T follicular helper cell (primary cell): ENCODE data around the gene C10orf67.

Experiments
- DNase-seq: peaks from one replicate; pipeline ENCODE4 v3.0.0-alpha.2; 2020; ENCODE audit warnings: low read depth

Gene C10orf67

DNA sequence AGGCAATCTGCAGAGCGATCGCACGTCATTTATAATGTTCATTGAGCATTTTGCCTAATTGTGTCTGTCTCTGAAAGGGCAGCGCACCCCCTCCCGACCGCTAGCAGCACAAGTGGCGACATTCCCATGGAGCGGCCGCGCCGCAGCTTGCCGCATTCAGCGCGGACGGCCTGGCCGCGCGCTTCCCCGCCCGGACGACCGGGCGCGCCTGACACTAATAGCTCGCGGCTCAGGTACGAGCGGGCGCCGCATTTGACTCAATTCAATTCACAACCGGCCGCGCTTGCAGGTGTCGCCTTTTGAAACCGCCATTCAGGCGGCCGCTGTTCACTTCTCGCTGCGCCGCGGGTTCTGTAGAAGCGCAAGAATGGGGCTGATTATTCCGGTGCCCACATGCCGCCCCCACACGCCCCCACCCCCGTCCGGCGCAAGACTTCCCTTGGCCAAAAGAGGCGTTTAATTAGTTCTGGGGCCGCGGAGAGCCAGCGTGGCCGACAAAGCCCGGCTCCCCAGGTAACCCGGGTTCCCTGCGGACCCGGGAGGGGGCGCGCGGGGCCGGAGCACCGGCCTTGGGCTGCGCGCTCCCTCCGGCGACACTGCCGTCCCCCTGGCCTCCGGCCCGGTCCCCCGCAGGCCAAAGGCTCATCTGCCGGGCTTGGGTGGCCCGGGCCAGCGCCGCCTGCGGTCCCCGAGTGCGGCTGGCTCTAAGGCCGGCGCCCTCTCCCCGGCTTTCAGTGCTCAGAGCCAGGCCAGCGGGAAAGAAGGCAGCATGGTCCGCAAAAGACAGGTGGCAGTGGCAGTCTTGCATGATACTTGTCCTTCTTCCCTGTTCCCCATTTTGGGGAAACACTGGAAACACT lies 171.2 kb downstream of the C10orf67 start:
- no peak for DNase-seq

DNA sequence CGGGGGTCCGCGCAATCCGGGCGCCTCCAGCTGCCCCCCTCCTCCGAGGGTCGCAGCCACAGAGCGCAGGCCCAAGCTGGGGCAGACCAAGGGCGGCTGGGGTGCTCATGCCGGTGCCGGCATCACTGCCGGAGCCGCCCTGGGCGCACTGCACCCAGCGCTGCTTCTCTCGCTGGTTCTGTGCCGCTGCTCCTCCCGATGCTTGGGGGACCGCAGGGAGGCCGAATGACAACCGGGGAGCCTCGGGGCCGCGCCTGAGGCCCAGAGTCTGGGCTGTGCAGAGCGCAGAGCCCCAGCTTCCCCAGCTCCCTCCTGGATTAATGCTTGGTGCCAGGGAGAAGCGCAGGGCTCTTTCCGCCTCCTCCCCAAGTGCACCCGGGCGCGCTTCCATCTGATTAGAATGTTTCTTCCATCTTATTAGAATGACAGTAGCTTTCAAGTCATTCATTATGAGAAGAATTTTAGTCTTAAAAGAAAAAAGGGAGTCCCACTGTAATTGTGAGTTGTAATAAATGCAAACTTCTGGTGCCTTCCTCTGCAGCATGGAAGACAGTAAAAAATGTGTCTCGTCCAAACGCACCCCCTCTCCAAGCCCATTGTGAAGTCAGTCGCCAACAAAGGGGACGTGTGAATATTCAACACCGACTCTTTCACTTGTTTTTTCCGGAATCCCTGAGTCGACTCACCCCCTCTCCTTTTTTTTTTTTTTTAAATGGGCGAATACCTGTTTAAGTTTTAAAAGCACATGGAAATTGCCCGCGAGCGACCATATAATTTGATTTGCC lies 172.0 kb downstream of the C10orf67 start:
- DNase-seq: no peak

DNA sequence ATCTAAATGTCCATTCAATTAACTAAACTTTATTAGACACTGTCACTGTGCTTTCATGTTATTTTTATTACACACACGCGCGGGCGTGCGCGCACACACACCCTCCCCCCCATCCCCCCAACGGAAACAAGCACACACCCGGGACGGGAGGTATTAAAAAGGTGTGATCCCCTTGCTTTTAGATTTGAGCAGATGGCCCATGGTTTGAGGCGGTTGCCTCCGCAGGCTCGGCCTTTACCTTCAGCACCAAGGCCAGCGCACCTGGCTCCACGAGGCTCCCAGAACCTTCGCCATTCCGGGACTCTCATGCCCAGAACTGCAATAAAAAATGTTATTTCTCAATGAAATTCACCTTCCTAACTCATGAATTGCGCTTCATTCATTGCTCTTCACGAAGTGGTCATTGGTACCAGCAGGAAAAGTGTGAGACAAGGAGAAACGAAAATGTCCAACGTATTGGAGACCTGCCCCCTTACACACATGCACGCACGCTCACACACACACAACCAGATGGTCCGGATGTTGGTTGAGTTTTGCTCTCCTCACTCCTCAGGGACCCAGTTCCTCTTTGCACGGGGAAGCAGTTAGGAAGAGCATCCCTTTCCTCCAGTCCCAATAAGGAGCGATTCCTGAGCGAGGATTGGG lies 173.2 kb downstream of the C10orf67 start:
- DNase-seq: no peak

DNA sequence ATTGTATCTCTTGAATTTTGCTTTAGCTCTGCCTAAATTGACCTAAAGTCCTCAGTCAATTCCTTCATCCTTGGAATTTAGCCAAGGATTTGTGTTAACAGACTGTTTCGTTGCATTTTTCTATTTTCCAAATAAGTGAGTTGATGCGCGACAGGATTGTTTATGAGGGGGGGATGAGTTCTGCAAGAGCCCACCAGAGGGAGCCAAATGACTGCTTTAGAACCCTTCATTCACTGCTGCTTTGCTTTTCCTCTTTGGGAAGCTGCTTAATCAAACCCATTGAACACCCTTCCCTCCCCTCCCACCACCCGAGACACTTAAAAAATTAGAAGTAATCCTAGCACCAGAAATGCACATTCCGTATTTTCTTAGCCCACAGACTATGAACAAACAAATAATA lies 186.2 kb downstream of the C10orf67 start:
- peak; percentile 7 for DNase-seq

DNA sequence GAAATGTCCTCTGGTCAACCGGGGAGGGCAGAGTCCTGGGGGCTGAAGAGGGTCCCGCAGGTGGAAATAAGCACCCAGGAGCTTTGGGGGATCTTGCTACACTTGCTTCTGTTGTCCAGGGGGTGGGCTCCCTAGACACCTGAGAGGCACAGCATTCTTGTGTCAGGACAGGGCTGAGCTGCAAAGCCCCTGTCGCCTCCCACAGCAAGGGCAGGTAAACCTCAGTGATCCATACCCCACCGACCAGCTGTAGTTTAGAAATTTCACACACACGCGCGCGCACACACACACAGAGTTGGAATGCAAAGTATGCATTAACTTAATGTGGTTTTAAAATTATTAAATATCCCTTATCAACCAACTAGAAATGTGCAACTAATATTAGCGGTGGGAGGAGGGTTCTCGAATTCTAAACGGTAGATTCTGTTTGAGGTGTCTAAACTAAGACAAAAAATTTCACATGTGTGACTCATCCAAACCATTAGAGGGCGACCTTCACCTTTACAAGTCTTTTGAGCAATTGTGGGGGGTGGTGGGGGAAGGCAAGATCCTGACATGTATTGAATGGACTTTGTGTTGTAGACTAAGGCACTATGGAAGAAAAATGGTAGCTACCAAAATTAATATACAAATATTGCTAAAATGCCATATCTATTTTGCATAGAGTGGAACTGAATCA lies 186.8 kb downstream of the C10orf67 start:
- DNase-seq: no peak

DNA sequence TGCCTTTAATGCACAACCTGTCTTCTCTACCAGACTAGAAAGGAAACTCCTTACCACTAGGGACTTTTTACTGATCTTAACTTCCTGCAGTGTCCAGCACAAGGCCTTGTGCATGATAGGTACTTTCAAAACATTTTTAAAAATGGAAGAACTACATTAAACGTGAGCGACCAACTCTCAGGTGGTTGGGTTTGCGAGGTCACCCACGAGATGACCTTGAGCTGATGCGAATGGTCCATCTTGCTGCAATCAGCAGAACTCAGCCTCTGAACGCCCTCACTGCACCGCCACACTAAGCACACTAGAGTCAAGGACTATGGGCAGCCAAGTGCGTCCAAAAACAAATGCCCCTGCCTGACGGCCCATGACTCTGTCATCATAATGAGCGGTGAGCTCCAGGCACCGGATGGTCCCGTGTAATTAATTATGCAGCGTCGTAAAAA lies 187.3 kb downstream of the C10orf67 start:
- no peak for DNase-seq

DNA sequence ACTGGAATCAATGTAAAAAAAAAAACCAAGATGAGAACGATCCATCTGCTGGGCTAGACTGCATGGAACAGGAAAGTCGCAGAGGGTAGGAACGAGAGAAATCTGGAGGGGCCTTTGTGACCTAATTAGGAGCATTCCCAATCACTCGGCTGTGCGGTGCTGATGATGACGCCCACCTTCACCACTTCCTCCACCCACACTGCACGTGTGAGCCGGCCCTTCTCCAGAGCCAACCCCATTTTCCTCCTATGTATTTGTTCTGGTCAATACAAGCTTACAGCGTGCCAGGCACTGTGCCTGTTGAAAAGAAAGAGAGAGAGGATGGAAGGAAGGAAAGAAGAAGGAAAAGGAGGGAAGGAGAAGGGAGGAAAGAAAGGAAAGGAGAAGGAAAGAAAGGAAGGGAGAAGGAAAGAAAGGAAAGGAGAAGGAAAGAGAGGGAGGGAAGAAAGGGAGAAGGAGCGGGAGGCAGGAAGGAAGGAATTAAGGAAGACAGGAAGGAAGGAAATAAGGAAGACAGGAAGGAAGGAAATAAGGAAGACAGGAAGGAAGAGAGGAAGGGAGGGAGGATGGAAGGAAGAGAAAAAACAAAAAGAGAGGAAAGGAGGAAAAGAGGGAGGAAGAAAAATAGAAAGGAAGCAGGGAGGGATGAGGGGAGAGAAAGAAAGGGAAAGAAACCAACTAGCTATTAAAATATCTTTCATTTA lies 188.0 kb downstream of the C10orf67 start:
- no peak for DNase-seq

DNA sequence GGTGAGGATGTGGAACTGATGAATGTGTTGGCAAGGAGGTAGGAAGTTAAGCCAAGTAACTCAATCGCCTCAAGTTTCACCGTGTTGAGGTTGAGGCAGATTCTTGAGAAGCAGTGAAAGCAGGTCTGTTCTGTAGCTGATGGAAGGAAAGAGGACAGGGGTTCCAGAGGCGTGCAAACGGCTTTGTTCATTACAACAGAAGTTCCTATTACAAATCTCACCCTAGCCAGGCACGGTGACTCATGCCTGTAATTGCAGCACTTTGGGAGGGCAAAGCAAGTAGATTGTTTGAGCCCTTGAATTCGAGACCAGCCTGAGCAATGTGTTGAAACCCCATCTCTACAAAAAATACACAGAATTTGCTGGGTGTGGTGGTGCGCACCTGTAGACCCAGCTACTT lies 189.4 kb downstream of the C10orf67 start:
- no peak for DNase-seq
